ENCODE measurements around the gene TMCO2.
"Not testable (repeated sequence)": the region's sequence is repeated elsewhere in the genome, so short reads cannot be mapped to it uniquely, and the experiment has no call there.

TMCO2 gene

DNA sequence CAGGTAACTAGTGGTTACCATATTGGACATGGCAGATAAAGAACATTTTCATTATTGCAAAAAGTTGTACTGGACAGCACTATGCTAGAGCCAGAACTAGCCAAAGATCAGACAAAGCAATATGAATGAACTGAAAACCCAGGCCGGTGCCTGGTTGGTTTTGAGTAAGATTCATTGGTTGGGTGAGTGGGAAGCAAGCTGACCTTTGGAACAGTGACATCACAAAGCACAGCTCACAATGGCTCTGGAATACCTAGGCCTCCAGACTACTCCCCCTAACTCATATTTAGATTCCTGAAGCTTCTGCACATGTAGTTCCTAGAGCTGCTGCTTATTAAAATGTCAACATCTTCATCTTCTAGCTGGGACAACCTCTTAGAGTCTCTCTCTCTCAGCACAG, at the start of gene TMCO2:
TMCO2 (plus strand) TSS at position 283 of the 400 bp plus-strand sequence; CDS start at position 340, 57 bp downstream.
- DNase-seq = no peak

DNA sequence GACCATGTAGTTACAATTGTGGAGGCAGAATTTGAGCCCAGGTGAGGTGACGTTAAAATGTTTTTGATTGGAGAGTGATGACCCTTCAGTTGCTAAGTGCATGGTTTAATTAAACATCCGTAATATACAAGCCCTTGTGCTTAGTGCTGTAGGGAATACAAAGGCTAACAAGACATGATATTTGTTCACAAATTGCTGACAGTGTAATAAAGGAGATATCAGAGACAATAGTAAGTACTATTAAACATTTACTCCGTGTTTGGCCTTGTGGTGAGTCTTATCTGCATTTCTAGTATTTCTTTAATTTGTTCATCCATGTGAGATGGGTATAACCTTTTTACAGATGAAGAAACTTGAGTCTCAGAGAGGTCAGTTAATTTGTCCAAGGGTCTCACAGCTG, 48.6 kb upstream of the TMCO2 start:
- no peak for DNase-seq

DNA sequence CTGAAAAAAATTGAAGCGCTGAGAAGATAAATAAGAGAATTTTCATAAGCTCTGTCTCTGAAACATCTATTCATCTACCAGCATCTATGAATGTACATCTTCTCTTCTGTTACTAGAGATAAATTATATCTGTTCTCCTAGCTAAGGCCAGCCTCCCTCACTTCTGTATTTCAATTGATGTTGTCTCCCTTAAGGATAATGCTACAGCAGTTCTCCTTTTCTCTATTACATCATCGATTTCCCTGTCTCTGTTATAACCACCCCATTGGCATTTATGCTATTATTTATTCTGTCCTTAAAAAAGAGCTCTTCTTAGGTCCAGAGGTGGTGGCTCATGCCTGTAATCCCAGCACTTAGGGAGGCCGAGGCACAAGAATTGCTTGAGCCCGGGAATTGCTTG, 42.9 kb upstream of the TMCO2 start:
- DNase-seq = no peak

DNA sequence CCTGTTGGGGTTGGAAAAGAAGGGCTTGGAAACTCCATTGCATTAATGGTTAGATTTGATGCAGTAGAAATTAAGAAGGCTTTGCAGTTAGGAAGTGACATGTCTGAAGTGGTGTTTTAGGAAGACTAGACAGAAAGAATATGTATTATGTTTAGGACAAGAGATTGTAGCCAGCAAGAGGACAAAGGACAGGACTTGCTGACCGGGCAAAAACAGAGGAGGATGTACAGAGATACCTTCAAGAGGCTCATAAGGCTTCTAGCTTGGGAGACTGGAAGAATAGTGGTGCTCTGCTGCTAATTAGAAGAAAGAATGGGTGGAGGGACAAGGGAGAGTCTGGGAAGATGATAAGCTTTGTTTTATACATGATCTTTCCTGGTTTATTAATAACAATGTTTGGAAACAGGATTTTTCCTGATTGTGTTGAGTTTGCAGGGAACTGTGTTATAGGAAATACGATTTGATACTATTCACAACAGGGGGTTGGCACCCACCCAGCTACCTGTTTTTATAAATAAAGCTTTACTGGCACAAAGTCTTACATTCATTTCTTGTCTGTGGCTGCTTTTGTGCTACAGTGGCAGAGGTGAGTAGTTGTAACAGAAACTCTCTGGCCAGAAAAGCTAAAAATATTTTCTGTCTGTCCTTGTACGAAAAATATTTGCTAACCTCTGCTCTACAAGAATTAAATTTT, 37.1 kb upstream of the TMCO2 start:
- no peak for DNase-seq

DNA sequence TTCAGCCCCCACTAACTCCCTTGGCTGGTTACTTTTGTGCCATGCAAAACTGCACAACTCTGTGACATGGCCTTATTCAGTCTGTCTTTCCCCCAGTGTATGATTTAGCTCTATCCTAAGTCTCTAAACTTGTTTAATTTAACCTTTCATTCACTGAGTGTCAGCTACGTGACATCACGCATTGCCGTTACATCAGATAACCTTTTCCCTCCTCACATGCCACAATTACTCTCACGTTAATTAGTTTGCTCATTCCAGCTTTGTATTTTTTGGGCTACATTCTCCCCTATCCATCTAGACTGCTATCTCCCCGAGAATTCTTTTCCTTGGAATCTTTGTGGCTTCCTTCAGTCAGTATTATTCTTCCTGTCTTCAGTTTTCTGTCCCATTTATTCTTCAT, 29.4 kb upstream of the TMCO2 start:
- DNase-seq = no peak

DNA sequence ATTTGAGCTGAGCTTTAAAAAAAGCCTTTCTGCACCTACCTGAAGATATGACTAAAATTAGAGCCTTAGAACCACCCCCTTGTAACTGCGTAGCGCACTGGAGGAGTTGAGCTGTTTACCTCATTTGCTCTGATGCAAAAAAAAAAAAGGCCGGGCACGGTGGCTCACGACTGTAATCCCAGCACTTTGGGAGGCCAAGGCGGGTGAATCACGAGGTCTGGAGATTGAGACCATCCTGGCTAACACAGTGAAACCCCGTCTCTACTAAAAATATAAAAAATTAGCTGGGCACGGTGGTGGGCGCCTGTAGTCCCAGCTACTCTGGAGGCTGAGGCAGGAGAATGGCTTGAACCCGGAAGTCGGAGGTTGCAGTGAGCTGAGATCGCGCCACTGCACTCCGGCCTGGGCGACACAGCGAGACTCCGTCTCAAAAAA, 26.2 kb upstream of the TMCO2 start:
- DNase-seq = not testable (repeated sequence)

DNA sequence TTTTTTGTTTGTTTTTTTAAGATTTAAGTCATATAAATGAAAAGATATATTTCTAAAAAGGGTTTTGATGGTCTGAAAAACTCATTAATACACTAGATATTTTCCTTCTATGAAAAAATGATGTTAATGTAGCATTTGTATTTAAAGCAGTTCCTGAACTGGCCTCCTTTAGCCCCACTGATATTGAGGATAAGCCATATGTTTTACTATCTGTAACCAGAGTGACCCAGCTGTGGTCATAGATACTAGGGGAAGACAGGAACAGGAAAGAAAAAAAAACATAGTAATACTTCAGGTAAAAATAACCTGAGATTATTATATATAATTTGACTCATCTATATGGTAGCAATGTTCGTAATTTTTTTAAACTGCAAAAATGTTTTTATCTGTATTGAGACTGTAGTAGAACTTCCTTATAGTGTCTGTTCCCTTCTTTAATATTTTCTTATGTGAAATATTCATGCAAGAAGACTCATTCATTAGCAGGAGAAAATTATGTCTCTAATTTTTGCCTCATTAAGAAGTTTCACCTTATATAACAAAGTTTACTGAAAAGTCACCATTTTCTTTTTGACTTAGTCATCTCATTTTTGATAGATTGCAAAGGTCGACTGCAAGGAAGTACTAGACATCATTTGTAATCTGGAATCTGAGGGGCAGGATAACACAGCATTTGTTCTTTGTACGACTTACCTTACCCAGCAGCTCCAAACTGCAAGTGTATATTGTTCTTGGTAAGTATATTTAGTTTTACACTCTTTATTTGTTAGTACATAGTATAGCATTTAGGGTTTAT, 25.6 kb upstream of the TMCO2 start:
- no peak for DNase-seq

DNA sequence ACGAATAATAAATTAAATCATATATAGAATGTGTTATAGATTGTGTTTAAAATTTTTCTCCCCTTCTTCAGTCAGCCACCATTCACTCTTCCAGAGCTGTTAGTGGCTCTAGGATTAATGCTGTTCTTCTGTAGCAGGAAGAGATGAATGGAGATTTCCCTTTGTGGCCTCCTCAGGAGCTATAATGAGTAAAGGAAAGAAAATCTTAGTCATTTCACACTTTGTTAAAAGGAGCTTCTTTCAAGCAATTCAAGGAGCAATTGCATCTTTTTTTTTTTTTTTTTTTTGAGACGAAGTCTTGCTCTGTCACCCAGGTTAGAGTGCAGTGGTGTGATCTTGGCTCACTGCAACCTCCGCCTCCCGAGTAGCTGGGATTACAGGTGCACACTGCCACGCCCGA, 23.7 kb upstream of the TMCO2 start:
- no peak for DNase-seq

DNA sequence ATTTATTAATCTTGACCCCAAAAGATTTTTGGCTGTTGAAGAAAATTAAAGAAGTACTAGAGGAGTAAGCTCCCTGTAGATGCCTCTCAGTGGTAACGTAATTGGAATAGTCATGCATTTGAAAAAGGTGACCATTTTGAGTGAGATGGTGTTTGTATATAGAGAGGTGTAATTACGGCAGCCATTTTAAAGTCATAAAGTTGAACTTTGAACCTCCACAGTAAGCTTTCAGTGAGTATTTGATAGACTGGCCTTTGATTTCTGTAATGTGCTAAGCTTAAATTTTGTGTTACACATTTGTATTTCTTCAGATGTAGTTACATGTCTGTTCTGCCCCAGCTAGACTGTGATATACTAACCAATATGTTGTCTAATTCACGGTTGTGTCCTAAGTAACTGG, 21.5 kb upstream of the TMCO2 start:
- DNase-seq = no peak

DNA sequence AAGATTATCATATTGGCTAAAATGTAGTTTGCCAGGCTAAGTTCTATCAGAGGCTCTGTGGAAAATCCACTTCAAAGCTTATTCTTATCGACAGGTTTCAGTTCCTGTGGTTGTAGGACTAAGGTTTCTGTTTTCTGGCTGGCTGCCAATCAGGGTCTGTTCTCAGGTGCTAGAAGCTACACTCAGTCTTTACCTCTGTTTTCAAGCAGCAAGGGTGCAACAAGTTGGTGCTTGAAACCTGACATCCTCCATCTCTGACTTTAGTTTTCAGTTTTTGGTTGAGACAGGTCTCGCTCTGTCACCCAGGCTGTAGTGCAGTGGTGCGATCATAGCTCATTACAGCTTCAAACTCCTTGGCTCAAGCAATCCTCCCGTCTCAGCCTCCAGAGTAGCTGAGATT, 15.3 kb upstream of the TMCO2 start:
- DNase-seq = no peak

DNA sequence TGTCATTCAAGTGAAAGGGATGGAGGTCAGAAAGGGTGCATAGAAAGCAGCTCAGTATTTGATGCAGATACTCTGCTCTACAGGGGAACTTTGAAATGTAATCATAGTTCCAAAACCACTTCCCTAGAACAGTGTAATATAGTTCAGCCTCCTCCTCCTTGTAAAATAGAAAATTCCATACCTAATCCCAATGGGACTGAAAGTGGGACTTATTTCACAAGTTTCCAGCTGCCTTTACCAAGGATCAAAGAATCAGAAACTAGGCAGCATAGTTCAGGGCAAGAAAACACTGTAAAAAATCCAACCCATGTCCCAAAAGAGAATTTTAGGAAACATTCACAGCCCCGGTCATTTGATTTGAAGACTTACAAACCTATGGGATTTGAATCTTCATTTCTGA, 8.1 kb upstream of the TMCO2 start:
- no peak for DNase-seq

DNA sequence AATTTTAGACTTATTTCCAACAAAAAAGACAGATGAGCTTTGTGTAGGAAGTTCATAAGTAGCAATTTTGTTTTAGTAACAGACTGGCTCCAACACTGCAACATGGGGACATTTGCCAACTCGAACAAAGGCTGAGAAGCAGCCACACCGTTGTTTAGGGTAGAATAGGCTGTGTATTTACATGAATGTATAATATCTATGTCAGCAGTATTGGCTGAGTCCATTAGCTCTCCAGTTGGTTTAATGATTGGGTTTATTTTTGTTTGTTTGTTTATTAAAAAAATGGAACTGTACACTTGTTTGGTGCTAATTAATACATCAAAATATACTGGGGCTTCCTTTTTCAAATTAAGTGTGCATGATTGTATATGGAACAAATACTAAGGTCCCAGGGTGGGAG, 7.3 kb upstream of the TMCO2 start:
- no peak for DNase-seq

DNA sequence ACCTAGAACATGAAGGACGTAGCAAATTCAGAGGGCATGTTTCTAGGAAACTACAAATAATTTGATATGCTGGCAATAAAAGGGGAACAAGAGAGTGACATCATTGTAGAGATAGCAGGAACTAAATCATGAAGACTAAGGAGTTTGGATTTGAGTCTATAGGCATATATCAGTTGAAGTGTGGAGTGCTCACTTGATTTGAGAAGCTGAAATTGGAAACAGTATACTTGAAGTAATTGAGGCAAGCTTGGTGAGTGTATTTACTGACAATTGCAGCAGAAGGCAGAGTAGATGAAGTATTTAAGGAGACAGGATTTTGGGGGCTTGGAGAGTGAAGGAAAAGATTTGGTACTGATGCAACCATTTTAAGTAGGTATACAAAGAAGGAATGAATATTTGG, 6.4 kb upstream of the TMCO2 start:
- DNase-seq = no peak

DNA sequence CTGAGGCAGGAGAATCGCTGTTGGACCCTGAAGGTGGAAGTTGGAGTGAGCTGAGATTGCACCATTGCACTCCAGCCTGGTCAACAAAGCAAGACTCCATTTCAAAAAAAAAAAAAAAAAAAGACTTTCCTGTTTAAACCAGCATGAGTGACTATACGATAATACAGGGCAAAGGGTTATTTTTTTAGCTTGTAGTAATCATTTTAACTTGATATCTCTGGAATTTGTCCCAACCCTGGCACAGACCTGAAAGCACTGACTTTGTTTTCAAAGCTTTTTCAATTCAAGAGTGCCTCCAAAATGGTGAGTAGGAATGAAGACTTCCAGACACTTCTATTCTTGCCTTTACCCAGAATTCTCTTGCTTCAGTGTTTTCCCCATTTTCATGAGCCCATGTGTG, 4.4 kb upstream of the TMCO2 start:
- no peak for DNase-seq

DNA sequence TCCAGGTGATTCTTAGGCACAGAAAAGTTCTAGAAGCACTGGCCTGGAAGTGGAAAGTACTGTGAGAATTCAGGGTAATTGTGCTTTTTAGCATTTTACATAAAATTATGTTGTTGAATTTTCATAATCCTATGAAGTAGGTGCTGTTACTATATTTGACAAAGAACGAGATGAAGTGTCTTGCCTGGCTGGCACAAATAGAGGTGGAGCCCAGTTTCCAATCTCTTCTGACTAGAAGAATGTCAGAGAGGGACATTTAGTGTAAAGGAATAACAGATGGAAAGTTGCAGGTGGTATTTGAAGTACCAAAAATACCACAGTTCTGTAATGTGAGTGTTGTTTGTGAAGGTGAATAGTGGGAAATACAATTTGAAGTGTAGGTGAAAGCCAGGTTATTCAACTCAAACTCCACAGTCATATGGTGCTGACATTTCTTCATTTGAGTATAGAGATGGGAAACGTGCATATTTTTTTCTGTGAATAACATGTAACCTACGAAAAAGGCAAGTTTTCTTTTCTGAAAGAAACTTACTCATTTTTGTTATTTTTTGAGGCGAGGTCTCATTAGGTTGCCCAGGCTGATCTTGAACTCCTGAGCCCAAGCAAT, 3.5 kb upstream of the TMCO2 start:
- DNase-seq = no peak

DNA sequence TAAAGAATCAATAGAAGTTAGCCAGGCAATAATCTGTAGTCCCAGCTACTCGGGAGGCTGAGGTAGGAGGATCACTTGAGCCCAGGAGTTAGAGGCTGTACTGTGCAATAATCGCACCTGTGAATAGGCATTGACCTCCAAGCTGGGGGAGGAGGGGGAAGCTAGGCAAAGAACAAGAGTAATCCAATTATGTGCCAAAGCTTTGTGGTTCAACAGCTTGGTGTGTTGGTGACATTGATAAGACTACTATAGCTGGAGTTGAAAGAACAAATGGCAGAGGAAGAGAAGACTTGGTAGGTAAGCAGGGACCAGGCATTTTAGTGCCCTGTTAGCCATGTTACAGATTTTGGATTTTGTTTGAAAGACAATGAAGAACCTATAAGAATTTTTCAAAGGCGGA, 2.1 kb upstream of the TMCO2 start:
- DNase-seq = no peak

DNA sequence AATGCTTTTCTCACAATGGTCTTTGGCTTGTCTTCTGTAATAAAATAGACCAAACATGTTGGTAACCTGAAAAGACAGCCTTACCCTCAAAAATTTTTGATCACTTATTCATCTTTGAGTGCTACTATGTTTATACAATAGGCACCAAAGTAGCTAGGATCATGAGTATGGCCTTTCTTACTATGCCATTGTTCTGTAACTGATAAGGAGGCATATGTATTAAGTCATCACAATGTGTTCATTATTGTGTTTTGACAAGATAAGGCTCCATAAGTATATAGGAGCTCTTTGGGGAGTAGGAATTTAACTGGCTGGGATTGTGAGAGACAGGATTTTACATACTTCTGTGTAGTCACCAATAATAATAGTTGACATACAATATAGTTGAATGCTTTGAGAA, 675 bp downstream of the TMCO2 start:
- no peak for DNase-seq

DNA sequence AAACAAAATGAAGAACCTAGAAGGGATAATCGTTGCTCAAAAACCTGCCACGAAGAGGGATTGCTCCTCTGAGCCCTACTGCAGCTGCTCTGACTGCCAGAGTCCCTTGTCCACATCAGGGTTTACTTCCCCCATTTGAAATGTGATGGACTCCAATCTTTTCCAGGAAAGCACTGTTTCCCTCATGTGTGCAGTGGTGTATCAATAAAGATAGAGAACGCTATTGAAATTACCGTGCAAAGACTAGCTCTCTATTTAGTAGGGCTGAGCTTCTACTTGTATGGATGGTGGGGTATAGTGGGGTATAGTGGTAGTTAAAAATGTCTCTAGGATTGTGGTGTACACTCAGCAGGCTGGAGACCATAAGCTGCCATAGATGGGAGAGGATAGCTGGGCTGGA, 3.7 kb downstream of the TMCO2 start:
- no peak for DNase-seq

DNA sequence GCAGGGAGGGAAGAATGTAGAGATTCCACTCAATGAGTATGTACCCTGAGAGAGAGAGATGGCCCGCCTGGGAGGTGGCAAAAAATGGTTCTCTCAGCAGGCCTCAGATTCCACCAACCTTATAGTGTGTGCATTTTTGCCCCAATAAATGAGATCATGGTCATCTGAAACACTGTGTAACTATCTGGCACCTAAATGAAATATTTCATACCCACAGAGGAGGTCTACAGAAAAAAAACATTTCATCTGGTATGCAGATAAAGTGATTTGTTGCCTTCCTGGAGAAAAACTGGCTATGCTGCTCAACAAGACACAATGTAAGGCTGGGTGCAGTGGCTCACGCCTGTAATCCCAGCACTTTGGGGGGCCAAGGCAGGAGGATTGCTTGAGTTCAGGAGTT, 4.9 kb downstream of the TMCO2 start:
- no peak for DNase-seq

DNA sequence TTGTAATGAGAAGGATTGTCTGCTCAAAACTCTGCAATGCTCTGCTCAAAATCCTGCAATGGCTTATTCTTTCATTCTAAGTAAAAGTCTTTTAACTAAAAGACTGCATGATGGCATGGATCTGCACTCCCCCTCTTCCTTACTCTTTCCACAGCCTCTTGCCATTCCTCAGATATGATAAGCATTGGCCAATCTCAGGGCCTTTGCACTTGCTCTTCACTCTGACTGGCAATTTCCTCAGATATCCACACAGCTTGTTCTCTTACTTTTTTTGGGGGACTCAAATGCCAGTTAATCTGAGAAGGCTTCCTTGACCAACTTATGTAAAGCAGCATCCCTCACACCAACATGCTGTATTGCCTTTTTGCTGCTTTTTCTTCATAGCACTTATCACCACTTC, 7.5 kb downstream of the TMCO2 start:
- no peak for DNase-seq

DNA sequence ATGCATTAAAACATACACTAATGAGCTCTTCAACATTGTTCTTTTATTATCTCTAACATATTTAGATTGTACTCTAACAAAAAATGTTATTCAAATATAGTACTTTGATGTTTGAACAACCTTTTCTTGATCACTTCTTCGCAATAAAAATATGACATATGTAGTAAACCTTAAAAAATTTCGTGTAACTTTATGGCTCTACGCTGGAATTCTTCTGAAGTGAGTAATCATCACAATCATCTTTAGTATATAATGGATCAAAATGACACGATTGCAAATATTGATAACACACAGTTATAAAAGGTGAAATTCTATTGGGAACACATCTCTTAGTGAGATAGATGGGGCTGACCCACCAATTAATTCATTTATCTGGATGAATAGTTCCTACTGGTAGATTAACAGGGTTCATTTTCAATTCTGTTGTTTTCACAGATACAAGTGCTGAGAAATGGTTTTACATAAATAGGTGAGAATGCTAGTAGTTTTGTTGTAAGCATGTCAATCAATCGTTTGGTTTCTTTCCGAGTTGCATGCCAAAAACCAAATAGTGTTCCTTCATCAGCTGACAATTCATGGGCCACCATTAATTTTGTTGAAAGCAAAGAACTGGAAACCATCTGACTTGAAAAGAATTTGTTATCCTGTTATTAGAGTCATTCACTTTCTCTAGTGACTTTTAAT, 8.8 kb downstream of the TMCO2 start:
- DNase-seq = no peak

DNA sequence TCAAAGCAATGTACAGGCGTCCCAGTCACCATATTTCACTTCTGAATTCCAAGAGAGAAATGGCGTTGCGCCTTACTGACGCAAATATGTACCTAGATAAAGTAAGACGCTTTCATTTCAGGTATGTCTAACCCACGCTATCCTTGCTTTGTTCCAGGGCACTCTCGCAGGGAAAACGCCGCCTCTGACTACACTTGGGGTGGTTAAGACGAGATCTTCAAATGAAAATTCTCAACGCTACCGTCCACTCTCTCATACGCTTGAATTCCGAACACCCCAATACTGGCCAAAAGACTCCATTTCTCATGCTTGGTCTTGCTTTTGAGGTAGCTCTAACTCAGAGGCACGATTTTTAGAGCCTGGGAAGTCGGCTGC, 9.6 kb downstream of the TMCO2 start:
- no peak for DNase-seq

DNA sequence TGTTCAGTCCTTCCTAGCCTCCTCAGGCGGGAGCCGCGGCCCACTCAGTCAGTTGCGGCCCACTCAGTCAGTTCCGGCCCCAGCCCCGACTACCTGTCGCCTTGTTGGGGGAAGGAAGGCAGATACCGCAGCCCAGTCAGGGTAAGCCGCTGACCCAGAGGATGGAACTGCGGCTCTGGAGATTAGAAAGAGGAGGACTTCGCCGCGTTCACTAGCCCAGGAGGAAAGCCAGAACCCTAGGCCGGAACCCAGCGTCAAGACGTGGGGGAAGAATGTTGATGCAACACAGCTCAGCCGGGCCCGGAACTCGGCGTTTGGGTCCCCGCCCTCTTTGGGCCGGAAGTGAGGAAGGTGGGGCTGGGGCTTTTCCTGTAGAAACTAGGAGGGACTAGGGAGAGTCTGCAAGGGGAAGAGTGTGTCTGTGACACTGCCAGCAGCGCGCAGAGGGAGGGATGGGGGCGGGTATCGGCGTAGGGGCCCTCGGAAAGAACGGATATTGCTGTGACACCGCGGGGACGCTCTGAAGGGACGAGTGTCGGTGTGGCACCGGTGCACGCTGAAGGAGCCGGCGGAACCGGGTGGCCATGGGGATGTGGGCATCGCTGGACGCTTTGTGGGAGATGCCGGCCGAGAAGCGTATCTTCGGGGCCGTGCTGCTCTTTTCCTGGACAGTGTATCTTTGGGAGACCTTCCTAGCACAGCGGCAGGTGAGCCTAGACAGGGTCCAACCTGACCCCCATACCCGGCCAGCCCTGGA, 10.1 kb downstream of the TMCO2 start, which contains the start of gene ZMPSTE24:
ZMPSTE24 (plus strand) TSS at position 549 of the 757 bp plus-strand sequence; CDS start at position 585, 36 bp downstream.
- peak; percentile 100 for DNase-seq
